Measurements from ENCODE around the gene MLLT10. TPM values are rescaled to one million over a fixed set of nuclear protein-coding genes. Genes with fewer than 3 reads are reported as not detected.

MLLT10 gene
- total RNA-seq, 1 donor from 2014 or later = 35.9 TPM

DNA sequence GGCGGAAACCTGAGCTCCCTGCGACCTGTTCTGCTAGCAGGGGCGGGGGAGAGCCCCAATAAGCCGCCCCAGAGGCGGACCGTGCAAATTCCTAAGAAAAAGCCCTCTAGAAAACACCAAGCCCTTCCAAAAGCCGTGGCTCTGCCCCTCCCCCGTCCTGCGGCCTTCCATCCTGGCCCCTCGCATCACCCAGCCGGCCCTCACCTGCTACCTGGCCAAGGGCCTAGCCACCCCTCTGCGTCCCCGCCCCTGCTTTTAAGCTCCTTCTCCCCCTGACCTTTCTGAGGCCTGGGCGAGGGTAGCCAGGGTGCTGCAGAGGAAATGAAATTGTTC, 33.5 kb upstream of the MLLT10 start:
- peak in 1 of 2 donors; percentile 5 for DNase-seq (ENCODE audit: low spot score in 2 of 2)
- FAIRE-seq = no peak

DNA sequence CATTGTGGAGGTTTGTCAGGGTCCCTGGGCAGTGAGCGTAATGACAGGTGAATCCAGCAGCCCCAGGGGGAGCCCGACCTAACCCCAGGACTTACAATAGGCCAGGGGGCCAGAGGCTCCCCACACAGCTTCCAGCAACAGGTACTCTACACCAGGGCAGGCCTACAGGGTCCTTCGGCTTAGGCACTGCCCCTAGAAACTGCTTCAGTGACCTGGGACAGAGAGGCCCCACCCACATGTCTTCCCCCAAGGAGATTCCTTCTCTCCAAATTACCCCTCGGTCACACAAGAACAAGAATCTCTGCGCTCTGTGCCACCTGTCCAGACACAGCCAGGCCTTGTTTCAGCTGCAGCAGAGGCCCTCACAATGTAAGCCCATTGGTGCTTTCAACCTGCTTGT, 32.9 kb upstream of the MLLT10 start:
- FAIRE-seq (no peak), DNase-seq (ENCODE audit: low spot score in 2 of 2) (peak in 1 of 2 donors; percentile 11)

DNA sequence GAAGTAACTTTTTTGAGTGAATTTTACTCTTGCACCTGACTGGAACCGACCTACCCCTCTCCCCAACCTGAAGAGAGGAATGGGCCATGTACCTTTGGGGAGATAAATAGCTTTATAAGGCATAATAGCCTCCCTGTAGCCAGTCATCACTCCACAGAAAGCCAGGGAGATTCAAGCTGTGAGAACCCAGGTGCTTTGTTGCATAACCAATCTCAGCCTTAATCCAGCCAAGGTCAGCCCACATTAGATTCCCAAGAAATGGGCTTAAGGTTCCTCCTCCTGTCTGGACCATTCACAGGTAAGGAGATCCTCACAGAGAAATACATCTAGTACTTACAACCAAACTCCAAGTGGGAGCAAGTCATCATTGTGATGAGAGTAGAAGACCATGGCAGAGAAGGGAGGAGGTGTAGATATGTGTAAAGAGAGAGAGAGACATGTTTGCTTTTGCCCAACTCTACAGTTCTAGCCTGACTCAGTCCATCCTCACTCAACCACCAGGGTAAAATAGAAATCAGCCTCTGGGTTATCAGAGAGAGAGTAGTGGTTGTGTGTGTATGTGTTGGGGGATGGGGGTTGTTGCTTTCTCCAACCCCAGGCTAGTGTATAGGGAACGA, 32.2 kb upstream of the MLLT10 start:
- DNase-seq (ENCODE audit: low spot score in 2 of 2) (peak in 1 of 2 donors; percentile 6), FAIRE-seq (no peak)

DNA sequence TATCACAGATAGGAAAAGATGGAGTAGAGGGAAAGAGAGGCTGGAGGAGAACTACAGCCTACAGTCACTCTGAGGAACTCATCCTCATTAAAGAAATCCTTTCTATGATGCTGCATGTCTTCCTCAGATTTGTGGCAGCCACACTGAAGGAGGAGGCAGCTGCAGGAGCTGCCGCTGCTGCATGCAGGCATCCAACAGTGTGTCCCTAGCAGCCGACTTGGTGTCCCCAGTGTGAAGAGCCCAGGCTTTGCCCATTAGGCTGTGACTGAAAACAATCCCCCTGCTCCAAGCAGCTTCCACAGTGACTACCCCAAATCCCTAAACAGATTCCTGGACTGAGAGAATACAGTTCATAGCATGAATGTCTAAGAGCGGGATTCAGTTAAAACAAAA, 31.7 kb upstream of the MLLT10 start:
- no peak for DNase-seq (ENCODE audit: low spot score in 2 of 2)
- FAIRE-seq = no peak

DNA sequence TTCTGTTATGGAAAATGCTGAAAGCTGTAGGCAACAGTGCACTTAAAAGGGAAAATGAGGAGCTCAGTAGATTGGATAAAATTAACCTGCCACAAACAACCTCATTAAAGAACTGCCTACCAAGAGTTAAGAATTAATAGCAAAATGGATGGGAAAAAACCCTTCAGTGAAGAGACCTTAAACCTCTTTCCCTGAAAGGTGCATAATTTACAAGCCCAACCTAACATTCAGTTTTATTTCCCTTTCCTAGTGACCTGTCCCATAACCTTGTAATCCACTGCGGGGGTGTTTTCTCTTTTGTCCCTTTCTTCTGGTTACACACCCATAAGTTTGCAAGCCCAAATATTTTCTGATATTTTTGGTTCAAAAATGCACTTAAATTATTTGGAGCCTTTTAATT, 30.5 kb upstream of the MLLT10 start:
- DNase-seq (ENCODE audit: low spot score in 2 of 2) (peak in 1 of 2 donors; percentile 6), FAIRE-seq (no peak)

DNA sequence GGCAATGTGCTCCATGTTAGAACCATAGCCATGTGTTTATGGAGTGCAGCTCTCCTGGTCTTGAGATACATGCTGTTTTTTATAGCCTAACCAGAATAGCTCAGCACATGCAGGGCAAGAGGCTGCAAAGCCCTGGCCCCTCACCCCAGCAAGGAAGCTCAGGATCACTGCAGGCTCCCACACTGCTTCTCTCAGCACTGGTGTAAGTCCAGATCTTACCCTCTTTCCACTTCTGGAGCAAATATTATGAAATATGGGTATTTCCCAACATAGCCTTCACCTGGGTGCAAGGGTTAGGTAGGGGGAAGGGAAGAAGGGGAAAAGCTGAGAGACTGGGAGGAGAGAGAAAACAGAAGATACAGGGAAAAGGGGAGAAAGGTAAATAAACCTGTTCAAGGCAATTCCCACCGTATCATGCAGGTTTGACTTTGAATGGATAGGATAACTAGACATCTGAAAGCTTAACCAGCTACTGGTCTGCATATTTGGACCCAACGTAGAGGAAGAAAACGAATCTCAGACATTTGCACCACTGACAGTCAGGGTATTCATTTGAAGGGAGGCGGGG, 28.2 kb upstream of the MLLT10 start:
- DNase-seq (ENCODE audit: low spot score in 2 of 2) = peak in 1 of 2 donors; percentile 5
- FAIRE-seq = no peak

DNA sequence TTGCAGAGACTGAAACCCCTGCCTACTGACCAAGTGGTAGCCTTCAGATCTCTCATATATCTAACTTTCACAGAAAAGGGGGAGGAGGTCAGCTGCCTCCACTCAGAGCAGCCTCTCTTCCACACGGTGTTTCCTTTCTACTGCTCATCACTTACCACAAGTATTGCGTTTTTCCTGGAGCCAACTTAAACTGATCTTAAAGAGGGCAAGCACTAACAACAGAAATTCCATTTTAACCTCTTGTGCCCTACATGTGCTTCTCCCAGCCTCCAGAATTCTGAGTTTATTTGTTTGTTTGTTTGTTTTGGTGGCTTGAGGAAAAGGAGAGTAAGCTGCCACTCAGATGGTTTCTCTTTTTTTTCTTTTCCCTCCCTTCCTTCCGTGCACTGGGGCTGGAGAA, 27.7 kb upstream of the MLLT10 start:
- DNase-seq (ENCODE audit: low spot score in 2 of 2) = no peak
- no peak for FAIRE-seq

DNA sequence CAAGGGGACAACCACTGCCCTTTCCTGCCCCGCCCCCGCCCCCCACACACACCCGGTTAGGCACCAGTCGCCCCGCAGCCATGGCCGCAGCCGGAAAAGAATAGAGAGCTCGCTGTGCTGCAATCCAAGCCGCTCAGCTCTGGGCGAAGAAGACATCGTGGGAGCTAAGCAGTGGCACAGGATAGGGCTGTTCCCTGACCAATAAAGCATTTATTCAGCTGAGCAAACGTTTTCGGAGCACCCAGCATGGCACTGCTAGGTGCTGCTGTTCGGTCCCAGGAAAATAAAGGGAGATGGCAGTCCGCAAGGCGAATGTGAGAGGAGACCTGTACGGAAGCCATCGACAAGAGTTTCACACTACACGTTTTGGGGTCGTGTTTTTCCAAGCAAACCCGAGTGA, 26.9 kb upstream of the MLLT10 start:
- FAIRE-seq = no peak
- no peak for DNase-seq (ENCODE audit: low spot score in 2 of 2)

DNA sequence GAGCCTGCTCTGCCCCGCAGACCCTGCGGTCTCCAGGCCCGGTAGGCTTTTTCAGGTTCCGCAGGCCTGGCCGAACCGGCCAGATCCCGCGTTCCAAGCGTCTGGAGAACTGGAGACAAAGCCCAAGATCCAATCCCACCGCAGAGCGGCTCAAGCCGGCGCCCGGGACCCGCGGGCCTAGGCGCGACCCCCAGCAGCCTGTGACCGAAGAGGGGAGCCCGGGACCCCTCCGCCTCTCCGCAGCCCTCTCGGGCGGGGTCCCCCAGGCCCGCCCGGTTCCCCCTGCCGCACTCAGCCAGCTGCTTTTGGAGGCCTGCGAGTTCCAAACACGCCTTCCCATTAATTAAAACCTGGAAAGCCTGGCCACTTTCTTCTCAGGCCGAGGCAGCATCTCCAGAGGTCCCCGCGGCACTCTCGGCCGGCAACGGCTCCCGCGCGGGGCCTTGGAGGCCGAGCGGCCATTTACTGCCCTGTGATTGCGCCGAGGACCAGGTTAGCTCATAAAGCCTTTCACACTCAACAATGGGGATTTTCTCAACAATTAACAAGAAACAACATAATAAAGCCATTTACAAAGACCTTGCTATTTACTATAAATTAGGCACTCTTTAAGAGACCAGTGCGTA, 25.2 kb upstream of the MLLT10 start:
- DNase-seq (ENCODE audit: low spot score in 2 of 2) (peak in 1 of 2 donors; percentile 39), FAIRE-seq (no peak)

DNA sequence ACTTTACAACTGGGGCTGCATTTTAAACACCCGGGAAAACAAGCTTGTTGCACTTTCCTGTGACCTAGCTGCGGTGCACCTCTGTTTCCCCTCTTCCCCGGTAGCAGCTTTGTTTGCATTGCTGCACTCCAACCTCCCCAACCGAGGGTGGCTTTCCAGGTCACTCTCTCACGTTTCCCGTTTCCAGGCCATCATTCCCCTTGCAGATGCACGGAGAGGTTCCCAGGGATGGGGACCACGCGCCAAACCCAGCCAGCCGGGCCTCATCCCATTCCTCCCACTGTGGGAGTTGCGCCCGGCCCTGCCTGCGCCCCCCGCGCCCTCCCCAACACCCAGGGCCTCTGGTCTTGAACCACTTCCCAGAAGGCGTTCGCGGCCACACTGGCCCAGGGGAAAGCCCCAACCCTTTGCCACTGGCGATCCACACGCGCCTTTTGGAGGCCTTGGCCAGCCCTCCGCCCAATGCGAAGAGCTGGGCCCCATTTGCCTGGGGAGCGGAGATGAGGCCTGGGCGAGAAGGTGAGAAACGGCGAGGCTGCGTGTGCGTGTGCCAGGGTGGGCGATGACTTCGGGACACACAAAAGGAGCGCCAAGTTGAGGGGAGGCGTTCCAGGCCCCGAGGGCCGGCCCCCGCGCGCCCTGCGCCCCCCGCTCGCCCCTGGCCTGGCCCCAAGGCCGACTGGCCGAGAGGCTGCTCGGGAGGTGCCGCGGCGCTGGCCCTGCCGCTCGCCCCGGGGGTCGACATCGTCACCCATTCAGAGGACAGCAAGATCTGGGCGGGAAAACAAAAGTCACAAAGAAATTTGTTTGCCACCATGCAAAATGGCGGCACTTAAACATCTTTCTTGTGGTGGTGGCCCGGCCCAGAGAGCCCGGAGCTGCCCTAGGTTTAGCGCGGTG, 24.4 kb upstream of the MLLT10 start:
- no peak for DNase-seq (ENCODE audit: low spot score in 2 of 2)
- FAIRE-seq = no peak

DNA sequence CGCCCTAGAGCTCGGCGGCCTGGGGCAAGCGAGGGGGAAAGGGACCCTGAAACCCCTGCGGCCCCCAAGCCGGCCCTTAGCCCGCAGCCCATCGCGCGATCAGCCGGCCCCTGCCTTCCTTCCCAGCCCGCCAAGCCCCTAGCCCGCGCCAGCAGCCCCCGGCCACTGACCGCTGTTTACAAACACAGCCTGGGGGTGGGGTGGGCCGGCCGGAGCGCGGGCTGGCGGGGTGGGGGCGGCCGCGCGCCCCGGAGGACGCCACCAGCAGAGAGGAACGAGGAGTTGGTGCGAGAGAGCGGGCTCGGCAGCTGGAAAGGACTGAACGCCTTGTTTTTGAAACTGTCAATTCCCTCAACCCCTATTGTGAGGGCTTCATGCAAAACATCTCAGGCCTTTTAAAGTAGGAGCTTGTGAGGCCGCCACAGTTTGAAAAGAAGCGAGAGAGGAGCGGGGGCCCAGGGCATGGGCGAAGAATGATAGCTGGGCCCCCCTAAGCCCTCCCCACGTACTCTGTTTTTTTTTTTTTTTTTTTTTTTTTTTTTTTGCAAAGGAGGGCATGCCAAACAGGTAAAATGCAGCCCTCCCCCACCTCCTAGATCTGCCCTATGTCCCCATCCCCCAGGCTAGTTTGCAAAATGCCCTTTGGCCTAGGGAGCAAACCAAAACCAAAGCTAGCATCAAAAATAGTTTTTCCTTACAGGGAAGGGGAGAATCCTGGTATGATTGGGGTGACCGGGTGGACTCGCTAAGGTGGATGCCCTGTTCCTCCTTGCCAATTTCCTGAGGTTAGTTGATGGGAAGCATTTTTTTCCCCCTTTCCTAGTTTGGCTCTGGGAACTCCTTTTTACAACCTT, 23.6 kb upstream of the MLLT10 start:
- peak; percentile 64 to 74 for DNase-seq (ENCODE audit: low spot score in 2 of 2)
- no peak for FAIRE-seq

DNA sequence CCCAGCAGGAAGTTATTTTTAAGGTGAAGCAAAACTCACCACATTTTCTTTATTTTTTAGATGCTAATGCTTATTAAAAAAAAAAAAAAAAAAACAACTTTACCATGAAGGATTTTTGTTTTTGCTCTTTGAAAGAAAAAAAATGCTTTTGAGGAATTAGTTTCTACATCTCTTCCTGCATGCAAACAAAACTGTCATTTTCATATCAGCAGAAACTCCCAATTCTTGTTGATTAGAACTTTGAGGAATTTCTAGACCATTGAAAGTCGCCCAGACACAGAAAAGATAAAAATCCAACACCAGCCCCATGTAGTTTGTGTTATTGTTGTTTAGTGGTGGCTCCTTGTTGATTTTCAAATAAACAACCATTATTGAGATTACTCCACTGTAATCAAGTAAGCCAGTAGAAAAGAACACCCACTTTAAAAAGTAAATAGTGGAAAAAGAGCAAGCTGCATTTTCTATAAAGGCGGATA, 22.9 kb upstream of the MLLT10 start:
- FAIRE-seq = no peak
- DNase-seq (ENCODE audit: low spot score in 2 of 2) = no peak

DNA sequence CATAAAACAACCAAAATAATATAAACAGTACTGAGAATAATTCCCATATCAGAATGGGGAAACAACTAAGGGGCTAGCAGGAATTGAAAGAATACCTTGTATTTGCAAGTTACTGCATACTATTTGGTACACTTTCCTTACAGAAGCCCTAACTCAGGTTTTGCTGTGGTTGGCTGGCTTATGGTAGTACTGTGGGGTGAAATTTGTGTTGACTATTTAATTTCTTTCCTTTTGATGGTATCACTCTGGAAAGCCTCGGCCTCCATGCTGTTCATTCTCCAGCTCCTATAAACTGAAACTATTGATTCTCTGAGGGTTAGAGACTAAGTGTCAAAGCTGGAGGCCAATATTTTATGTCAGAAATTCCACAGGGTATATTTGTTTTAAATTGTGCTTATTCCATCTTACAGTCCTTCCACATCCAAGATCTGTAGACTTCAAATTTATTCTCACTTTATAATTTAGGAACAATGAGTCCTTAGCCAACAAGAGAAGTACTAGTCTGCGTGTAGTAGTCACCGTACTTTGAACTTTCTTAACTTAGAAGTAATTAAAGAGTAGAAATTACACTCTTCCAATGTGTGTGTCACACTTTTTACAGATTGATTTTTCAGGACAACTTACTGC, 22.0 kb upstream of the MLLT10 start:
- DNase-seq (ENCODE audit: low spot score in 2 of 2) (no peak), FAIRE-seq (no peak)

DNA sequence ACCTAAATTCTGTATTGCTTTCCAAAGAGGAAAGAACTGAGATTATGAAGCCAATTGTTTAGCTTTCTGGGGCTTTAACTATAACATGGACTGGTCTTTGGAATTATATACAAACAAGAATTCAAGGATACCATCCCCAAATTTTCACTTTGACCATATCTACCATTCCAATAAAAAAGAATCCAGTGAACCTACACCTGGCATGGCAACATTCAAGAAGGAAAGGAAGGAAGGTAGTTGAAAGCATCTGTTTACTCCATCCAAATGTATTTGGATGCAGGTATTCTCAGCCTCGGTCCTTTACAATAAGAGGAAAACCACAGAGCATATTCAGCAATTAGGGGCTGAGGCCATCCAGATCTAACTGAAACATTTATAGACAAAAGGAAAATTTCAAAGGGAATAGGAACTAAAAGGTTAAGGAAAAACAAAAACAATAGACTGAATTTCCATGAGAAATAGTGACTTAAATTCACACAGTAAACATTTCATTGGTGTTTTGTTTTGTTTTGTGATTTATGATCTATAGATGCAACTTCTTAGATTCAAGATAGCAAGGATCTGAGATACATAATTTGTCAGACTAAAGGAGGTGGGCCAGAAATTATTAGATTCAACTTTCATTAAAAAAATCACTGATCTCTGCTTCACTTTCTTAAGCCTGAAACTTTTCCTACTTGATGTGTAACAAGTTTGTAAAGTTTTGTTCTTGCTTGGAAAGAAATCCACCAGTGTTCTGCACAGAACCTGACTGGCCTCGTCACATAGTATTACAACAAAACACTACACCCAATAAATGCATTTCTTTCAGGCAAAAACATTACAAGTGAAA, 21.2 kb upstream of the MLLT10 start:
- FAIRE-seq = no peak
- DNase-seq (ENCODE audit: low spot score in 2 of 2) = no peak

DNA sequence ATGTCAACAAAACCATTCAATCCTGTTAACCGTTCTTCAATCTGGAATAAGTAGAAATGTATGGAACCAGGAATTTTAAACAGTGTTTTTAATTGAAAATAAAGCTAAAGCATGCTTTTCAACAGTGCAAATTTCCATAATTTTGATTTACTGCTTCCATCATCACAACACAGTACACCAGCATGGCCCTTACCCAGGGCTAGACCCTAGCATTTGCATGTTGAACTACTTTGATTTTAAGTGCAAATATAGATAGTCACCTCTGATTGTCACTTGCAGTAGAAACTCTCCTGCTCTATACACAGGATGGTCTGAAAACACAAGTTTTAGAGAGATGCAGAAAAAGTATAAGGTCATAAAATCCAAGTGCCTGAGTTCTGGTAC, 20.6 kb upstream of the MLLT10 start:
- DNase-seq (ENCODE audit: low spot score in 2 of 2) = no peak
- FAIRE-seq = no peak

DNA sequence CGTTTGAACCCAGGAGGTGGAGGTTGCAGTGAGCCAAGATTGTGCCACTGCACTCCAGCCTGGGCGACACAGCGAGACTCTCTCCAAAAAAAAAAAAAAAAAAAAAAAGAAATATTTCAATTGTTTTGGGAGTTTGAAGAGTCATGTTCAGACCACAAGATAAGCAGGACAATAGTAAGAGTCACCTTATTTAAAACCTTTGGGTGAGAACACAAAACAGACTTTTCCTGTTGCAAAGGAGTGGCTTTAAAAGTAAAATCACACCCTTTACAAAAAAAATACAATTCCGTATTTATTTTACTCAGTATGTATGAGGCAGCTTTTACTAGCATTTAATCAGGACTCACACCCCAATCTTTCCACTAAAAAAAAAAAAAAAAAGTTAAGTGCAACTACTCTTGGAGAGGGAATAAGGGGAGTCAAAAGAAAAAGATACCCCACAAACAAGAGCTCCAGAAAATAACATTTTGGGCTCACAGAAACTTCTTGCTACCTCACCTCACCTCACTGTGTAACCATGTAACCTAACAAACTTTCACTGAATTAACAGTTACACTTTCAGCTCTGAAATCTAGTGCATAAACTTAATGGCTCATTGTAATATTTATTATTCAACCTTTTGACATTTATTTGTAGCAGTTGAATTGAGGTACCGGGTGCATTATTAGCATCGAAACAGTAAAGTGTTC, 19.8 kb upstream of the MLLT10 start:
- FAIRE-seq = no peak
- DNase-seq (ENCODE audit: low spot score in 2 of 2) = no peak

DNA sequence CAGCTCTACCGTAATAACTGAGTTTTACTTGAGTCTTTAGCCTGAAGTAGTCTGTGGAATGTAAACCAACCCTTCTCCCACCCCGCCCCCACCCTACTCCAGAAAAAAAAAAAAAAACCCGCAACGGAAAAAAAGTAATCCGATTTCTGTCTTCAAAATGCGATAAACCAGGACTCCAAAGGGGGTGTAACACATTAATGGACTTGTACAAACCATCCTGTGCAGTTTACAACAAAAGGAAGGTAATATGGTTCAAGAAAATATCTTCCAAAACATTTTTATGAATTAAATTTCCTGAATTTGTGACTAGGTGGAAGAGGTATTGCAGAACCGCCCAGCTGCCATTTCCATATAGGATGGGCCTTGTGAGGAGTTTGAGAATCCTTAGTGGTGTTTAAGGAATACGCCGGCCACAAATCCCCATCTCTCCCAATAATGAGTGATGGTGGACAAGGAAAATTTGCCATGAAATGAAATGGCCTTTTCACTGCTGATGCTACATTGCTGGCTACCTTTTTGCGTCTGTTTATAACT, 19.1 kb upstream of the MLLT10 start:
- DNase-seq (ENCODE audit: low spot score in 2 of 2) (no peak), FAIRE-seq (no peak)
